Epithelial cell of esophagus (primary cell): ENCODE data around the gene ZNF609.

Source experiments
- DNase-seq: peaks from one replicate; pipeline ENCODE4 v3.0.0; 2010; ENCODE audit warnings: low read depth
- H3K4me3 ChIP-seq: 2 replicates; pipeline ENCODE4 v1.5.1; 2011; ENCODE audit warnings: mild to moderate bottlenecking, low read length, control low read depth
- CTCF ChIP-seq: IDR thresholded peaks from 2 replicates; pipeline ENCODE4 v1.5.1; 2011; ENCODE audit warnings: low read depth, mild to moderate bottlenecking, low read length, control low read depth, inconsistent platforms; ENCODE audit not compliant: insufficient read depth; ENCODE audit errors: missing control alignments

ZNF609 gene

GRCh38 chr15:64464276-64465005 is 4.1 kb downstream of the ZNF609 start:
- no peak for DNase-seq
- no peak overlapping the region for H3K4me3 ChIP-seq

GRCh38 chr15:64466408-64467141 is 6.2 kb downstream of the ZNF609 start:
- no peak overlapping the region for H3K4me3 ChIP-seq
- DNase-seq, result no peak
- TF ChIP-seq CTCF, result no peak

More at GRCh38 chr15:64464276-64465005, 4.1 kb downstream of the ZNF609 start:
- TF ChIP-seq CTCF, result no peak

GRCh38 chr15:64472161-64472560 is 11.8 kb downstream of the ZNF609 start:
- DNase-seq, result no peak
- no peak overlapping the region for H3K4me3 ChIP-seq
- TF ChIP-seq CTCF, result no peak

- no peak overlapping the region for H3K4me3 ChIP-seq
- TF ChIP-seq CTCF, result no peak
- no peak for DNase-seq
Observed at GRCh38 chr15:64474846-64475245, 14.5 kb downstream of the ZNF609 start.

- DNase-seq, result no peak
- no peak overlapping the region for H3K4me3 ChIP-seq
- TF ChIP-seq CTCF, result no peak
Observed at GRCh38 chr15:64476550-64476949, 16.2 kb downstream of the ZNF609 start.

GRCh38 chr15:64478863-64479262 is 18.5 kb downstream of the ZNF609 start:
- no peak for DNase-seq
- no peak for TF ChIP-seq CTCF
- no peak overlapping the region for H3K4me3 ChIP-seq
